GM23338 (cell line): ENCODE data around the gene RPA1. TPM values are rescaled to one million over a fixed set of nuclear protein-coding genes. Genes with fewer than 3 reads are reported as not detected.

Experiments
- ATAC-seq: fragments of 200-7000 bp; cut with Tn5 transposase; 3 replicates; pipeline ENCODE4 v1.9.1; 2020
- DNase-seq: peaks from one replicate; pipeline ENCODE4 v3.0.0-alpha.2; 2015; ENCODE audit warnings: low spot score
- H2AFZ ChIP-seq: fragments of 200-600 bp; sonication (generic); 2 replicates; pipeline ENCODE4 v1.8.0; 2016; ENCODE audit warnings: antibody characterized with exemption, mild to moderate bottlenecking, moderate library complexity
- H3F3A ChIP-seq: fragments of 200-600 bp; sonication (generic); replicated peaks from 2 replicates; pipeline ENCODE4 v1.8.0; 2017; ENCODE audit warnings: antibody characterized with exemption, mixed run types, low read depth
- H3K27ac ChIP-seq: fragments of 200-600 bp; sonication (generic); 2 replicates; pipeline ENCODE4 v1.6.1; 2016; ENCODE audit warnings: low read depth
- H3K27me3 ChIP-seq: fragments of 200-600 bp; sonication (generic); 2 replicates; pipeline ENCODE4 v1.8.0; 2016; ENCODE audit warnings: mild to moderate bottlenecking, mixed run types, moderate library complexity; ENCODE audit not compliant: insufficient read depth
- H3K36me3 ChIP-seq: fragments of 200-600 bp; sonication (generic); 2 replicates; pipeline ENCODE4 v1.8.0; 2016; ENCODE audit warnings: mild to moderate bottlenecking; ENCODE audit not compliant: insufficient read depth
- H3K4me1 ChIP-seq: fragments of 200-600 bp; sonication (generic); 2 replicates; pipeline ENCODE4 v1.8.0; 2016; ENCODE audit warnings: mild to moderate bottlenecking, moderate library complexity; ENCODE audit not compliant: insufficient read depth
- H3K4me2 ChIP-seq: fragments of 200-600 bp; sonication (generic); 2 replicates; pipeline ENCODE4 v1.7.1; 2017; ENCODE audit warnings: mixed run types
- H3K4me3 ChIP-seq: fragments of 200-600 bp; sonication (generic); 2 replicates; pipeline ENCODE4 v1.6.1; 2016; ENCODE audit warnings: mixed run types
- H3K79me2 ChIP-seq: fragments of 200-600 bp; sonication (generic); replicated peaks from 2 replicates; pipeline ENCODE4 v1.8.0; 2017; ENCODE audit warnings: mild to moderate bottlenecking; ENCODE audit not compliant: insufficient read depth
- H3K9me2 ChIP-seq: fragments of 200-600 bp; sonication (generic); 2 replicates; pipeline ENCODE4 v1.8.0; 2017; ENCODE audit not compliant: insufficient read depth
- H4K20me1 ChIP-seq: fragments of 200-600 bp; sonication (generic); replicated peaks from 2 replicates; pipeline ENCODE4 v1.8.0; 2017; ENCODE audit warnings: mild to moderate bottlenecking; ENCODE audit not compliant: insufficient read depth
- H3K27ac Mint-ChIP-seq: 2 replicates; pipeline ENCODE4 v1.8.0; 2020; ENCODE audit warnings: inconsistent platforms, mild to moderate bottlenecking, moderate library complexity, mixed read lengths
- H3K27me3 Mint-ChIP-seq: 3 replicates; pipeline ENCODE4 v1.8.0; 2022; ENCODE audit warnings: low read depth, mild to moderate bottlenecking, moderate library complexity, mixed read lengths, inconsistent platforms; ENCODE audit not compliant: insufficient read depth, poor library complexity
- H3K36me3 Mint-ChIP-seq: 3 replicates; pipeline ENCODE4 v1.8.0; 2021; ENCODE audit warnings: low read depth, mild to moderate bottlenecking, inconsistent platforms, moderate library complexity, mixed read lengths
- H3K4me1 Mint-ChIP-seq: 3 replicates; pipeline ENCODE4 v1.8.0; 2020; ENCODE audit warnings: mild to moderate bottlenecking, inconsistent platforms, mixed read lengths
- H3K4me3 Mint-ChIP-seq: 3 replicates; pipeline ENCODE4 v1.8.0; 2021; ENCODE audit warnings: moderate library complexity, mild to moderate bottlenecking, inconsistent platforms, mixed read lengths
- H3K9me3 Mint-ChIP-seq: 3 replicates; pipeline ENCODE4 v1.8.0; 2020; ENCODE audit warnings: moderate library complexity, mild to moderate bottlenecking, inconsistent platforms, mixed read lengths
- ETS1 ChIP-seq: IDR thresholded peaks from 2 replicates; pipeline ENCODE4 v1.6.1; 2016; ENCODE audit warnings: antibody characterized with exemption
- JUNB ChIP-seq: IDR thresholded peaks from one replicate; pipeline ENCODE4 v1.6.1; 2016; ENCODE audit warnings: antibody characterized with exemption; ENCODE audit not compliant: unreplicated experiment
- STAT1 ChIP-seq: IDR thresholded peaks from one replicate; pipeline ENCODE4 v1.6.1; 2016; ENCODE audit warnings: antibody characterized with exemption; ENCODE audit not compliant: unreplicated experiment
- ZNF114 ChIP-seq: fragments of 250-450 bp; sonication (Bioruptor Pico); IDR thresholded peaks from 2 replicates; pipeline ENCODE4 v1.5.0; 2020; ENCODE audit warnings: mild to moderate bottlenecking, moderate library complexity
- ZNF462 ChIP-seq: fragments of 250-450 bp; sonication (Bioruptor Pico); IDR thresholded peaks from 2 replicates; pipeline ENCODE4 v1.5.0; 2020; ENCODE audit warnings: mild to moderate bottlenecking, moderate library complexity
- polyA plus RNA-seq: library from polyadenylated mRNA; unstranded; fragments of >200 nt; fragmentation: Nextera tagmentation; extraction: Ambion mirVana; gene quantifications from 2 replicates; pipeline ENCODE4 v1.2.1, GENCODE V29; 2016
- total RNA-seq: library from RNA; depleted of rRNA; stranded (reverse); fragments of >200 nt; shearing (Covaris generic); gene quantifications from 2 replicates; pipeline ENCODE4 v1.2.3, GENCODE V29; 2014
- TF ChIP-seq, protein P1 (sequence below): IDR thresholded peaks from one replicate; pipeline ENCODE4 v1.6.1; 2018; ENCODE audit warnings: antibody characterized with exemption; ENCODE audit not compliant: unreplicated experiment

Gene RPA1
- total and polyA plus RNA-seq, 2 experiments from 2014 or later: 33.7 to 52.1 TPM

GRCh38 chr17:1793447-1793806, 36.4 kb upstream of the RPA1 start:
- no peak overlapping the region for H3K27ac Mint-ChIP-seq
- Histone ChIP-seq H4K20me1 (peaks cover 28% of the 10 kb centered on the region), H3K4me2 (no peak overlapping the region), H3K4me1 (no peaks in the 10 kb centered on the region), H3K9me2 (no peaks in the 10 kb centered on the region), H3F3A (no peaks in the 10 kb centered on the region), H2AFZ (no peak overlapping the region), H3K27me3 (no peaks in the 10 kb centered on the region), H3K79me2 (peaks cover 32% of the 10 kb centered on the region), H3K27ac (peak overlapping the region; percentile 39), H3K4me3 (no peak overlapping the region), H3K36me3 (0 out of 2 replicates have a peak, but pooled peaks cover 3% of the 10 kb centered on the region)
- H3K36me3 Mint-ChIP-seq: peaks cover 19% of the 10 kb centered on the region; the same call in 2 of the 3 replicates
- H3K9me3 Mint-ChIP-seq: no peaks in the 10 kb centered on the region
- no peak for TF ChIP-seq JUNB
- no peak for TF ChIP-seq STAT1
- TF ChIP-seq ETS1: no peak
- no peak for TF ChIP-seq ZNF462 (CRISPR knock-in tag)
- DNase-seq (no peak), ATAC-seq (no peak)
- H3K4me1 Mint-ChIP-seq: no peaks in the 10 kb centered on the region
- H3K4me3 Mint-ChIP-seq: no peak overlapping the region
- H3K27me3 Mint-ChIP-seq: peaks cover 9% of the 10 kb centered on the region

- Histone ChIP-seq H2AFZ (no peak overlapping the region), H3K36me3 (0 out of 2 replicates have a peak, but pooled peaks cover 11% of the 10 kb centered on the region), H3K9me2 (no peaks in the 10 kb centered on the region), H3K27me3 (no peaks in the 10 kb centered on the region), H3F3A (no peaks in the 10 kb centered on the region), H3K27ac (no peak overlapping the region), H3K4me3 (no peak overlapping the region), H4K20me1 (peaks cover 22% of the 10 kb centered on the region; the same call in 1 of the 2 replicates), H3K4me1 (no peaks in the 10 kb centered on the region), H3K79me2 (peaks cover 33% of the 10 kb centered on the region), H3K4me2 (no peak overlapping the region)
- H3K4me3 Mint-ChIP-seq: no peak overlapping the region
- H3K27me3 Mint-ChIP-seq: peaks cover 7% of the 10 kb centered on the region
- H3K9me3 Mint-ChIP-seq: no peaks in the 10 kb centered on the region
- no peak for DNase-seq
- H3K4me1 Mint-ChIP-seq: no peaks in the 10 kb centered on the region
- no peak overlapping the region for H3K27ac Mint-ChIP-seq
- ATAC-seq: no peak
- peaks cover 37% of the 10 kb centered on the region; the same call in 2 of the 3 replicates for H3K36me3 Mint-ChIP-seq
- no peak for TF ChIP-seq ZNF114
- TF ChIP-seq, protein P1, sequence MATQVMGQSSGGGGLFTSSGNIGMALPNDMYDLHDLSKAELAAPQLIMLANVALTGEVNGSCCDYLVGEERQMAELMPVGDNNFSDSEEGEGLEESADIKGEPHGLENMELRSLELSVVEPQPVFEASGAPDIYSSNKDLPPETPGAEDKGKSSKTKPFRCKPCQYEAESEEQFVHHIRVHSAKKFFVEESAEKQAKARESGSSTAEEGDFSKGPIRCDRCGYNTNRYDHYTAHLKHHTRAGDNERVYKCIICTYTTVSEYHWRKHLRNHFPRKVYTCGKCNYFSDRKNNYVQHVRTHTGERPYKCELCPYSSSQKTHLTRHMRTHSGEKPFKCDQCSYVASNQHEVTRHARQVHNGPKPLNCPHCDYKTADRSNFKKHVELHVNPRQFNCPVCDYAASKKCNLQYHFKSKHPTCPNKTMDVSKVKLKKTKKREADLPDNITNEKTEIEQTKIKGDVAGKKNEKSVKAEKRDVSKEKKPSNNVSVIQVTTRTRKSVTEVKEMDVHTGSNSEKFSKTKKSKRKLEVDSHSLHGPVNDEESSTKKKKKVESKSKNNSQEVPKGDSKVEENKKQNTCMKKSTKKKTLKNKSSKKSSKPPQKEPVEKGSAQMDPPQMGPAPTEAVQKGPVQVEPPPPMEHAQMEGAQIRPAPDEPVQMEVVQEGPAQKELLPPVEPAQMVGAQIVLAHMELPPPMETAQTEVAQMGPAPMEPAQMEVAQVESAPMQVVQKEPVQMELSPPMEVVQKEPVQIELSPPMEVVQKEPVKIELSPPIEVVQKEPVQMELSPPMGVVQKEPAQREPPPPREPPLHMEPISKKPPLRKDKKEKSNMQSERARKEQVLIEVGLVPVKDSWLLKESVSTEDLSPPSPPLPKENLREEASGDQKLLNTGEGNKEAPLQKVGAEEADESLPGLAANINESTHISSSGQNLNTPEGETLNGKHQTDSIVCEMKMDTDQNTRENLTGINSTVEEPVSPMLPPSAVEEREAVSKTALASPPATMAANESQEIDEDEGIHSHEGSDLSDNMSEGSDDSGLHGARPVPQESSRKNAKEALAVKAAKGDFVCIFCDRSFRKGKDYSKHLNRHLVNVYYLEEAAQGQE: no peak
Measured at GRCh38 chr17:1796800-1797199, 33.0 kb upstream of the RPA1 start.
